Measurements from ENCODE around the gene LPP.

The LPP gene

DNA sequence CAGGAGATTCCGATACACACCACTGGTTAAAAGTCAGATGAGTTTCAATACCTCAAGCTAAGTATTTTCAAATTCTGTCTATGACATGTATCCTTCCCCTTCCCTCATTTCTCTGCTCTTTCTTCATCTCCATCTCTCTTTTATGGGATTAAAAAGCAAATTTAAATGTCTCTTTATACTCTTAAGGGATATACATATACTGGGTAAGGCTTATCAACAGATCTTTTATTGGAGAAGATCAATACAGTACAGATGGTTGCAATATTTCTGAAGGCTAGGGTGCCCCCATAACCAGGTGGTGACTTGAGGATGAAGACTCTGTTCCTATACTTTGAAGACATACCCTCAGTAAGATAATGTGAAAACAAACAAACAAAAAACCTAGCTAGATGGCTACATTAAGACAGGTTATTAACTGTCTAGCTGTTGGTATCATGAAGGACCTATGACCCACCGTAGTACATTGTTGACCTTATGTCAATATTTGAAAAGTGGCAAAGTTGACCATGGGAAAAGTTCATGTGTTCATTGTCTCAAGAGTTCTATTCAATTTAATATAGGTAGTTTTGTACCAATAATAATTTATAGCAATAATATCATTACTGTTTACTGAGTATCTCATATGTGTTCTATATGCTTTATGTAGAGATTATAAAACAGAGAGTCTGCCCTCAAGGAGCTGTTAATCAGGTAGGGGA lies 319.8 kb downstream of the LPP start:
- DNase-seq (ENCODE audit: low spot score) = no peak

DNA sequence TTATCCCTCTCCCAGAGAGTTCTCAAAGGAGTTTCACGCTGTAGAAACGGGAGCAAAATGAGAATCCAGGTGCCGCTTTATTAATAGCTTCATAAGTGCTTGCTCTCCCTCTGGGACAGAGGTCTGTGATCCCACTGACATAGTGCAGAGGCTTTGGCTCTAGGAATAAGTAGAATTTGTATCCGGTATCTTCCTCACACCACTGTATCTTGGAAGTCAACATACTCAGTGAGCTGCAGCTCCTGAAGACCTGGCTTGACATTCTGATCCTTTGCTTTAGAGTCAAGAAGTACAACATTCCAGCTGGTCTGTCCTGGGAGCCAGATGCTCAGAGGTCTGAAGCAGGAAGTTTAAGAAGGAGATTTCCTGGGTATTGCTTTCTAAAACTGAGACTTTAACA lies 323.0 kb downstream of the LPP start:
- DNase-seq (ENCODE audit: low spot score) = no peak

DNA sequence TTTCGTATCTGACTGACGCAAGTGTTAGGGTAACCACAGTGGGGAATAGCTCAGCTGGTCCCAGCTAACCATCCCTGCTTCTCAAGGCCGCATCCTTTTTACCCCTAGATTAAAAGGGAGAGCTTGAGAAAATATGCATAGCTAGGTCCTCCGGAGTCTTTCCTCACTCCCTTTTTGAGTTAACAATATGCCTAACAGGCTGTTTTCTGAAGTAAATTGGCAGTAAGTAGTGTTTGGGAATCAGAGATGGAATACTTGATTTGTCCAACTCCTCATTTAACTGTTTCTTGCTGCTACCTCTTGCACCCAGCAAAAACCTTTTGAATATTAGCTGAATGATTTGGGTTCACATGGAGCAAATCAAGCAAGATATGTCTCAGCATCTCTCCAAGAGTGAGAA lies 326.1 kb downstream of the LPP start:
- DNase-seq (ENCODE audit: low spot score) = no peak

DNA sequence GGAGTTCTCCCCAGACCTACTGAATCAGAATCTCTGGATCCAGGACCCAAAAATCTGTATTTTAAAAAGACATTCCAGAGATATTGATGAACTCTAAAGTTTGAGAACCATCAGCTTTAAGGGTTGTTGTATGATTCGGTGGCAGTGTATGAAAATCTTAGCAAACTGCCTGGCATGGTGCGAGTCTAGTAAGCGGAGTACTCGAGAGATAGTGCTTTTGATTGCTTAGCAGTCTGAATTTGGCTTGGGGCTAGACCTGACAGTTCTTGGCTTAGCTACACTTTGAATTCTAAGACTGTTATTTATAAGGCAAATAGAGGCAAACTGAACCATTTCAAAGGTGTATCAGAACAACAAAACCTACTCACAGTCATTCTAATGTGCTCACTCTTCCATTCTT lies 329.0 kb downstream of the LPP start:
- DNase-seq (ENCODE audit: low spot score) = no peak

DNA sequence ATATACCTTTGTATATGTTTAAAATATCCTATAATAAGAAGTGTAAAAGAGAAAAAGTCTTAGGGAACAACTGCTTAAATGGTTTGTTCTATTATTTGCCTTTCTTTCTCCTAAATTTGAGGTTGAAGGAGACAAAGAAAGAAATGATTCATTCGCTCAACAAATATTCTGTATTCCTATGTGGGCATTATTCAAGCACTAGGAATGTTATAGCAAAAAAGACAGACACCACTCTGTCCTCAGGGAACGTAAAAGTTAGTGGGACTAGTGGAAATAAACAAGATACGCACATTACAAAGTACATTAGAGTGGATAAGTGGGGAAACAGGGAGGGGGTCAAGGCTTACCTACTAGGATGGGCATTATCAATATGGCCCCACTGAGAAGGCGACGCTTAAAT lies 332.2 kb downstream of the LPP start:
- DNase-seq (ENCODE audit: low spot score) = peak; percentile 22

DNA sequence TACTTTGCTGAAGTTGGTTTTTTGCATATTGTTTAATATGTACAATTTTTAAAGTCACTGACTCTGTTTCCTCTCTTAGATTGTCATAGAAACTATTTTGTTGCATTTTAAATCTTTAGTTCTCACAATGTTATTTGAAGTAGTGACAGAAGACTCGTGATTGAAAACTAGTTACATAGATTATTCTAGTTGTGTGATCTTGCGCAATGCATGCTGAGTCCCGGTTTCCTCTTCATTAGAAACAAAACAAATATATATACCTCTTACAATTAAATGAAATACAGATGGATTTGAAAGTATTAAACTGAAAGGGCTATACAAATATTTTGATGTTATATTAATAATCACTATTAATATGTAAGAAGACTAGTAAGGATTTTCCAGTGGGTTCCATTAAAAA lies 333.0 kb downstream of the LPP start:
- DNase-seq (ENCODE audit: low spot score) = no peak

DNA sequence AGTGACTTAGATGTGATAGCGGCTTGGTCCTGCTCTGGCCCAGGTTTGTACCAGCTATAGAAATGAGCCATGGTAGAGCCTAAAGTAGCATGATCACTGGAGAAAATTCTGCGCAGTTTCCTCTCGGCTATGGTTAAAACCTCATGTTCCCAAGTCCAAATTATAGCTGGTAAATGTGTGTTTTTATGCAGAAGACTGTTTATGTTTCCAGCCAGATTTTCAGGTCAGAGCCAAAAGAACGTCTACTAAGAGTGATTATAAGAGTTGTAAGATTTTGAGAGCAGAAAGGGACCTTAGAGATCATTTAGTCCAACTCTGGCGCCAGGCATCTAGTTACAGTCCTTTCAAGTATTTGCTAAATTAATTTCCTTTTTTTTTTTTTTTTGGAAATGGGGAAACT lies 333.7 kb downstream of the LPP start:
- DNase-seq (ENCODE audit: low spot score) = no peak

DNA sequence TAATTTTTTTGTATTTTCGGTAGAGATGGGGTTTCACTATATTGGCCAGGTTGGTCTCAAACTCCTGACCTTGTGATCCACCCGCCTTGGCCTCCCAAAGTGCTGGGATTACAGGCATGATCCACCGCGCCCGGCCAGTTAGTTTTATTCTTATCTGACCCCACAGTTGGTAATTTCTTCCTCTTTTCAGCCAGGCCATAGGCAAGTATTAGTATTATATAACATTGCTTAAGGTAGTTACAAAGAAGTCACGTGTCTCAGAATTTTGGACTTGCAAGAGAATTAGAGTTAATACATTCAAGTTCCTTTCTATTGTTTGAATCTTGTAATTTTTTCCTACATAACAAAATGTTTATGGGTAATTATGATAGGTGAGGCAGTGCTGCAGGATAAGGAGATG lies 334.8 kb downstream of the LPP start:
- no peak for DNase-seq (ENCODE audit: low spot score)

DNA sequence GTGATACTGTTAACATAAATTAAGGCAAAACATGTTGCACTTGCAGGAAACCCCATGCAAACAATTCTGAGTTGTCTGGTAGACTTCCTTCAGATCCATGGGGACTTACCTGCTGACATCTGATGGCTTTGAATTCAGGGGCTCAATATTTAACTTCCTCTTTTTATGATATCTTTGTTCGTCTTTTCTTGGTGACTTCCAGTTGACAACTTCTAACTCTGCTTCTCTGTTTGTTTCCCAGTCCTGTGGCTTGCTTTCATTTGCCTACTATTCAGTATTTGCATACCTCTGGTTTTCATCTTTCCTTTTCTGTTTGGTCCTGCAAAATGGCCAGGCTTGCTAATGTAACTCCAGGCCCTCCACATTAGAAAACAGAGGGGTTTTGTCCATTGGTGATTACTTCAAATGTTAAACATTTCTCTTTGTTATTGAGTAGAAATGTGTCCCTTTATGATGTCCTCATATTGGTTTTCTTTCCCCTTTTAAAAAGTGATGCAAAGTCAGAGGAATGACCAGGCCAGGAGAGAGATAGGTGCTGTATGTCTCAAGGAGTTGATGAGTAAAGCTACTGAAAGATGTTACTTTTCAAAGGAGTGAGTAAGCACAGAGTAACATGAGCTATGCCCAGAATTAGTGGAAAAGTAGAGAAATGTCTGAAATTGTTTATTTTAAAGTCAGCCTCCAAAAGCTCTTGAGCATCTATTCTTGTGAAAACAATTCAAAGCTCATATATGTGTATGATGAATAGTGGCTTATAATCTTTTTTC lies 335.9 kb downstream of the LPP start:
- no peak for DNase-seq (ENCODE audit: low spot score)

DNA sequence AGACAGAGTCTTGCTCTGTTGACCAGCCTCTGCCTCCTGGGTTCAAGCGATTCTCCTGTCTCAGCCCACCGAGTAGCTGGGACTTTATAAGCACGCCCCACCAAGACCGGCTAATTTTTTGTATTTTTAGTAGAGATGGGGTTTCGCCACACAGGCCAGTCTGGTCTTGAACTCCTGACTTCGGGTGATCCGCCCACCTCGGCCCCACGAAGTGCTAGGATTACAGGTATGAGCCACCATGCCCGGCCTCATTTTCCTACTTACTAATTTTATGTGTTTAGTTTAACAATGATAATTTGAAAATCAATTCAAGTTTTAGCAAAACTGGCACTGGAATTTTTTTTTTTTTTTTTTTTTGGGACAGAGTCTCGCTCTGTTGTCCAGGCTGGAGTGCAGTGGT lies 336.5 kb downstream of the LPP start:
- no peak for DNase-seq (ENCODE audit: low spot score)

DNA sequence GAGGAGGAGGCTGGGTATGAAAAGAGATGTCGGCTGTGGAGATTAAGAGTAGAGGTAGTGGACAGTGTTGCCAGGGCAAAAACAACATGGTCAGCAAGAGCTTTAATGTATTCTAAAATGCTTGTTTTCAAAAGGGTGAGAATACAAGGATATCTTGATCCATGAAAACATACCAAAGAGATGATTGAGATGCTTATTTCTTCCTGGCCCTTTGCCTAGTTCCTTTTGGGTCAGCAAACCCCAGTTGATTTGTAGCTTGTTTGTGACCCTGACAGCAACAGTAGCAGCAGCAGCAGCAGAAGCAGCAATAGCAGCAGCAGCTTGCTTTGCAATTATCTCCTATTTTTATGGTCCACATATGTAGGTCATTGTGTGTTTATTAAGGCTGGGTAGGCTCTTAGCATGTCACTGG lies 337.3 kb downstream of the LPP start:
- no peak for DNase-seq (ENCODE audit: low spot score)

DNA sequence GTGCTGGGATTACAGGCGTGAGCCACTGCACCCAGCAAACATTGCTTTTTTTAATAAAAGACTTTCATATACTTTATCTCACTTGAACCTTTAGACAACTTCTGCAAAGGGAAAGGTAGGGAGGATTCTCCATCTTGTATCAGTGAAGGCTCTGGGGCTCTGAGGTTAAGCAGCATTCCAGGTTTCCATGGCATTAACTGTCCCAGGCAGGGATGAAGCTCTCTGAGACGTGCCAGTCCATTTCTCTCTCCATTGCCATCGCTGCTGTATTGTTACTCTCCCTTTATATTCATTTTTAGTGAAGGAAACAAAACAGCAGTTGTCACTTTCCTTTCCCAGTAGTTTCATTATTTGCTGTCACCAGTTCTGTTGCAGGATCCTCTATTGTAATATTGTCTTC lies 342.4 kb downstream of the LPP start:
- no peak for DNase-seq (ENCODE audit: low spot score)

DNA sequence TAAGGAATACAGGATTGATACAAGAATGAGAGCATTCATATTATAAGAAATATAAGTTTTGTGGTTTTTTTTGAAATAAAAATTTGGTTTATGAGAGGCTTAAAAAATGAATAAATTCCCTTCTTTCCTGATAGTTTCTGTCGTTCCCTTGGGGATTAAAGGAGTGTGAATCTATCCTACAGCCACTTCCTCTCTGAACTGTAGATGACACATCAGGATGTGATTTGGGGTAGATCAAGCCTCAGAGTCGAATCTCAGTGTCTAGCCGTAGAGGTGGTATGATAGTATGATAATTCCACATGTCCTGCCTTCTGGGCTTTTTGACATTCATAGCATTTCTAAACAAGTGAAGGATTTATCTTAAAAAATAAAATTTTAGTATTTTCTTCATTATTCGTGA lies 343.1 kb downstream of the LPP start:
- peak; percentile 46 for DNase-seq (ENCODE audit: low spot score)

DNA sequence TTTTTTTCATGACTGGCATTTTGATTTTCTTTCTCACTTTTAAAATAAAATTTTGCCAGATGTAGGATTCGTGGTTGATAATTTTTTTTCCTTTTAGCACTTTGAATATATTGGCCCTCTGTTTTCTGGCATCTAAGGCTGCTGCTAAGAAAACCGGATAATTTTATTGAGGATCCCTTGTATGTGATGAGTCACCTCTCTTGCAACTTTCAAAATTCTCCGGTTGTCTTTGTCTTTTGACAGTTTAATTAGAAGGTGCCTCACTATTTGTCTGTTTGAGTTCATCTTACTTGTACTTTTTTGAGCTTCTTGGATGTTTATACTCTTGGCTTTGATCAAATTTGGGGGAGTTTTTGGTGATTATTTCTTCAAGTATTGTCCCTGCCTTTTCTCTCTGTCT lies 349.7 kb downstream of the LPP start:
- no peak for DNase-seq (ENCODE audit: low spot score)

DNA sequence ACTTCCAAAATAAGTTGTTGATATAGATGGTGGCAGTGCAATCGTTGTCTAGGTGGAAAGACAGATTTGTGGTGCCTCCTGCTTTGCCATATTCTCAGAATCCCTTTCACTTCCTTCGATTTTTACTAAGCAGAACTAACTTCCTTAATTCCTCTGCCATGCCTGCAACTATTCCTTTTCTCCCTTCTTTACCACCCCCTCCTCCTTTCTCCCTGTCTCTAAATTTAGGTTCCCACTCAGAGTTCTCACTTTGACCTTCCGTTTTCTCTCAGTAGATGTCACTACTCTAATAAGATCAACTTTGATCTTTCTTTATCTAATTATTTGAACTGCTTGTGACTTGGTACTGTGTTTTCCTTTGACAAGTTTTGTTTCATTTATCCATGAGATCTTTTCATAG lies 351.2 kb downstream of the LPP start:
- no peak for DNase-seq (ENCODE audit: low spot score)

DNA sequence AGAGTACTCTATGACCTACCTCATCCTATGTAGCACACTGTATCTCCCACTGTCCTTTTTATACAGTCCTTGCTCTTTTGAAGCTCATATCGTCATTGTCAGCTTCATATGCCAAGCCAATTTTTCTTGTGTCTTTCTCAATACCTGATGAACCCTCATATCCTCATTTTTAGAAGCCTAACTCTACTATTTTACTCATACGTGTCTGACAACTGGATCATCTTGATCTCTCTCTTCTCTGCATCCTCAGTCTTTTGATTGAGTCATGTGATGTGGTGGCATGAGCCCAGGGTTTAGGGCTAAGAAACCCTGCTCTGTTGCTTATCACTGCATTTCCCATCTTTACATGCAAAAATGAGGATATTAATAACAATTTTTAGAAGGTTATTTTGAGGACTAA lies 352.0 kb downstream of the LPP start:
- DNase-seq (ENCODE audit: low spot score) = no peak

DNA sequence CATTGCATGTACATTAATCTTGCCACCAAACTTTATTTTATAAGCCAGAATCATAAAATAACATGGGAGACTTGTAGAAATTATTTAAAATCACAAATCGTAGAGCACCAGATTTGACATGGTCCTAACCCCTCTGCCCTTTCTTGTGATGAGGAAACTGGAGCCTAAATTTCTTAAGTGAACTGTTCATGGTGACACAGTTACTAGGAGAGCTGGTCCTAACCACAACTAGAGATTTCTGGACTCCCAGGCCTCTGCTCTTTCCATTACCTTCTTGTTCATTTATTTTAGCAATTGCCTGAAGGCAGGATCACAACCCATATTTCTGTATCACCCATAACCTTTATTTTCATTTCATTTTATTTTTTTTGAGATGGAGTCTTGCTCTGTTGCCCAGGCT lies 352.5 kb downstream of the LPP start:
- no peak for DNase-seq (ENCODE audit: low spot score)

DNA sequence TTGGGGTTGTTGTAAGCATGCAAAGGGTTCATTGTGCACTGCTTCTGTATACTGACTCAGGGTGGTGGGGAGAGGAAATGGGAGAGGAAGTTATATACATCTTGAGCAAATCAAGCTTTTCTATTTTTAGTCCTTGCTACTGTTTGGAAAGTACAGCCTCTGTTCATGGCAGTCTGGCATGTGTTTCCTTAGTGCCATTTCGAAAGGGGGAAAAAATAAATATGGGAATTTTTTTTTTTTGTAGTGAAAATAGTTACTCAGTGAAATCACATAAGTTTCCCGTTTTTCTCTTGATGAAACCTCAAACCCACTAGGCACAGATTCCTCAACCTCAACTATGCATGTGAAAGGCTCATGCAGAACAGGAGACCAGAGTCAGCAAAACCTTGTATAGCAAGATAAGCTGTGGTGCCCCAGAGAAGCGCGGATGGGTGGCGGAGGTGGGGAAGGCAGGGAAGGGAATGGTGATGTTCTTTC lies 353.3 kb downstream of the LPP start:
- DNase-seq (ENCODE audit: low spot score) = peak; percentile 58

DNA sequence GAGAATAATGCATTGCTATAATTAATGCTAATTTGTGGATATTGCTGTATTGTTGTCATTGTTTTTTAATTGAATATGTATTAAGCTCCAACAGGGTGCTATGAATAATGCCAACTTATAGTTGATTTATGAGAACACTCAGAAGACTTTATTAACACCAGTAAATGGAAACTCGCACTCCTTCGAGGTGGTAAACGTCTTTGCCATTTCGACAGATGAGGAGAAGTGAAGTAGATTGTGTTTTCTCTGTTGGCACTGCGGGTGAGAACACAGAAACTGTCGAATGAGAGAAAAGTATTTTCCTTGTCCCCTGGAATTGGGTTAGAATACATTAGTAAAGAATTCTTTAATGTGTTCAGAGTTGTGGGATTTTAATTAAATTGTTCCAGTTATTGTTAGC lies 354.5 kb downstream of the LPP start:
- DNase-seq (ENCODE audit: low spot score) = no peak

DNA sequence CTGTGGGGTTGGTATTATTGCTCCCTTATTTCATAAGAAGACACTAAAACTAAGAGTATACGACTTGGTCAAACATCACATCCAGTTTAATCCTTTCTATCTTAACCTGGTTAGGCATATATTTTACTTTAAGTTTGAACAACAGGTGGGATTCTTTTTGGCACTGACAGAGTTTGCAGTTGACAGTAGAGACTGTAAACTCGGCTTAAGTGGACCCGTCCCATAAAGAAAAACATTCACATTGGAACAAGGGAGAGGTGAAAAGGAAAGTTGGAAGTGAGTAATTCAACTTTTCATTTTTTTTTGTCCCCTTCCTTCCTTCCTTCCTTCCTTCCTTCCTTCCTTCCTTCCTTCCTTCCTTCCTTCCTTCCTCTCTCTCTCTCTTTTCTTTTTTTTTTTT lies 355.4 kb downstream of the LPP start:
- no peak for DNase-seq (ENCODE audit: low spot score)

DNA sequence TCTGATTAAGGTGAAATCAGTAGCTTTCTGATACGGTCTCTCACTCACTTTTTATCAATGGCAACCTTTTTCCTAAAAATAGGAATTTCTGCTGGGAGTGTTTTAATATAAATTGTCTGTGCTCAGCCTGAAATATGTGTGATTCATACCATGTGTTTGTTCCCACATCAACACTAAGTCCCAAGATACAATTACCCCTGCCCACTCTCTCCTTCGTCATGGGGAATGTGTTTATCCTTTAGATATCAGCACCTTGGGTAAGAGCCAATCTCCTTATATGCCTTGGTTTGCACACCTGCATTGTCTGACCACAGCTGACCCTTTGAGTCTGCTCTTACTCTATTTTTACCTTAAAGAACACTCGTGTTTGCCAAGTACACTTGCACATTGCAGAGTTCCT lies 356.4 kb downstream of the LPP start:
- DNase-seq (ENCODE audit: low spot score) = no peak

DNA sequence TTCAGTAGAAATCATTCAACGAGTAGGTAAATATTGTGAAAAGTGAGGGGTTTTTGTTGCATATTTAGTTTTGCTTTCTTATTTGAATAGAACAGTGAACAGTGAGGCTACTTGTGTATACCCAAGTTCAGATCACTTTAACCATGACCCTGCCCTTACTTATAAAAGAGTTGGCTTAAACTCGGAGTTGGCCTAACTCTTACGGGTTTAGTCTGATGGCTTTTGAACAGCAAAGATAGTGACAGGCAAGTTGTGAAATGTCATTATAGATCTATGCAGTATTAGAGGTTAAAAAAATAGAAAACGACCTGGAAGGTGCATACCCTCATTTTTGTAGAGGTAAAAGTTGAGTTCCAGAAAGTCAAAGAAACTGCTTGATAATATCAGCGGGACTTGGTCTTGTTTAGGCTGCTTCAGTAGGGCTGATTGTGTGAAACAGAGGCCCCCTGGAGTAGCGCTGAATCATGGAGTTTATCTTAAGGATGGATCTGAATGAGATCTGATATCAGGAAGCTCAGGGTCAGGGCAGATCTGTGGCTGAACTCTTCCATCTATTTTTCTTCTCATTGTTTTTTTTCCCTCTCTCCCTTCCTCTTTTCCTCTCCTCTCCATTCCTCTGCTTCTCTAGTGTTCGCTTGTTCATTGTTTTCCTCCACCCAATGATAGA lies 359.8 kb downstream of the LPP start:
- DNase-seq (ENCODE audit: low spot score) = no peak

DNA sequence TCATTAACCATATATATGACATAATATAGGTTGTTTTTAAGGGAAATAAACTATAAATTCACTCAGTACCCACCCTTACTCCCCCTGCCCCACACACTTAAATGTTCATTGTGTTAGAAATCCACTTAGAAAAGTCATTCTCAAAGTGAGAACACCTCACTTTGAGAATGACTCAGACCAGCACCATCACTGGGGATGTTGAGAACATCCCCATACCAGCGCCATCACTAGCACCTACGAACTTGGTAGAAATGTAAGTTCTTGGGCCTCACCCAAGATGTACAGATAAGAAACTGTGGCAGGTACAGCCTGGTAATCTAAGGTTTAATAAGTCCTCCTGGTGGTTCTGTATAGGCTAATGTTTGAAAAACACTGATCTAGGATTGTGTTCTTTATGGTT lies 362.6 kb downstream of the LPP start:
- DNase-seq (ENCODE audit: low spot score) = no peak

Measured in COLO829 (cell line).